Panc1 (cell line): ENCODE measurements around the gene TUBB1. TPM values are rescaled to one million over a fixed set of nuclear protein-coding genes. Genes with fewer than 3 reads are reported as not detected.
"Not testable (repeated sequence)": the region's sequence is repeated elsewhere in the genome, so short reads cannot be mapped to it uniquely, and the experiment has no call there.

ENCODE experiments used
- ATAC-seq: fragments of 200-7000 bp; cut with Tn5 transposase; 2 replicates; pipeline ENCODE4 v1.9.1; 2020; ENCODE audit warnings: mild to moderate bottlenecking, moderate library complexity
- BruUV-seq: library from RNA; stranded (reverse); fragments of 400-500 nt; replicated peaks from 2 replicates; lab custom pipeline; 2021; lab: Mats Ljungman, UMichigan
- CTCF ChIA-PET: fragments of 300-600 bp; sonication (Branson Sonifier 250); formaldehyde crosslinking; loops from one replicate; lab custom pipeline; 2022; ENCODE audit warnings: antibody characterized with exemption; lab: Charles Lee
- POLR2A ChIA-PET: fragments of 300-600 bp; sonication (Branson Sonifier 250); formaldehyde crosslinking; loops from one replicate; lab custom pipeline; 2022; ENCODE audit warnings: antibody characterized with exemption; lab: Charles Lee
- DNase-seq: peaks from one replicate; pipeline ENCODE4 v3.0.0-alpha.2; 2010; ENCODE audit warnings: low read depth, low spot score
- H3K27ac ChIP-seq: 2 replicates; pipeline ENCODE4 v1.5.1; 2011; ENCODE audit warnings: mild to moderate bottlenecking, low read length, inconsistent platforms
- H3K27me3 ChIP-seq: fragments of 200-500 bp; sonication (Bioruptor generic); 2 replicates; pipeline ENCODE4 v1.6.0; 2014; ENCODE audit warnings: low read length, inconsistent platforms; ENCODE audit not compliant: control insufficient read depth, insufficient read depth
- H3K36me3 ChIP-seq: fragments of 200-500 bp; sonication (Bioruptor generic); 2 replicates; pipeline ENCODE4 v1.5.1; 2014; ENCODE audit warnings: inconsistent platforms, mild to moderate bottlenecking, low read length, moderate library complexity; ENCODE audit not compliant: control insufficient read depth, insufficient read depth
- H3K4me1 ChIP-seq: 2 replicates; pipeline ENCODE4 v1.5.1; 2011; ENCODE audit warnings: inconsistent platforms, mild to moderate bottlenecking, low read length, moderate library complexity; ENCODE audit not compliant: control insufficient read depth, insufficient read depth
- H3K4me3 ChIP-seq, 2 experiments: 2 replicates each; pipeline ENCODE4 v1.5.1; 2011 to 2012; ENCODE audit warnings: low read depth in 2 of 2, low read length in 2 of 2, mild to moderate bottlenecking in 2 of 2, inconsistent platforms in 1 of 2, moderate library complexity in 1 of 2
- H3K9me3 ChIP-seq: fragments of 200-500 bp; sonication (Bioruptor generic); 2 replicates; pipeline ENCODE4 v1.5.1; 2014; ENCODE audit warnings: low read depth, mild to moderate bottlenecking, inconsistent platforms, low read length, moderate library complexity; ENCODE audit not compliant: control insufficient read depth, insufficient read depth
- POLR2AphosphoS5 ChIP-seq: IDR thresholded peaks from 2 replicates; pipeline ENCODE4 v1.6.1; 2012; ENCODE audit warnings: mild to moderate bottlenecking, low read depth, low read length, moderate library complexity
- SIN3A ChIP-seq: IDR thresholded peaks from 2 replicates; pipeline ENCODE4 v1.6.1; 2012; ENCODE audit warnings: low read depth, mild to moderate bottlenecking, low read length, moderate library complexity, borderline replicate concordance; ENCODE audit not compliant: insufficient read depth
- TCF7L2 ChIP-seq: IDR thresholded peaks from 2 replicates; pipeline ENCODE4 v1.6.1; 2011; ENCODE audit warnings: mild to moderate bottlenecking, low read depth, low read length, inconsistent platforms
- in situ Hi-C: cut with HindIII; loops from 2 replicates; pipeline ENCODE4 v1.10.0; 2016; ENCODE audit warnings: low sequenced_read_pairs, low pct_unique_long_range_greater_than_20kb
- intact Hi-C: fragments of 100-400 bp; cut with micrococcal nuclease; formaldehyde crosslinking; loops from one replicate; pipeline ENCODE4 v1.10.0; 2022; ENCODE audit not compliant: unreplicated experiment
- total RNA-seq: library from RNA; stranded (reverse); gene quantifications from one replicate; pipeline ENCODE4 v1.2.1, GENCODE V29; 2021; ENCODE audit not compliant: unreplicated experiment
- TF ChIP-seq, protein P1 (sequence below), 2 experiments: IDR thresholded peaks; 2 replicates each; pipeline ENCODE4 v1.6.1; 2011 to 2012; ENCODE audit warnings: low read depth in 2 of 2, control low read depth in 1 of 2, low read length in 1 of 2, mild to moderate bottlenecking in 1 of 2, moderate library complexity in 1 of 2; ENCODE audit not compliant: insufficient read depth in 1 of 2
- TF ChIP-seq, protein P2 (sequence below): fragments of 450-650 bp; IDR thresholded peaks from 2 replicates; pipeline ENCODE4 v1.5.1; 2017; ENCODE audit warnings: mild to moderate bottlenecking

The TUBB1 gene
- total RNA-seq, 1 experiment from 2014 or later: not detected

GRCh38 chr20:59010321-59010994 lies 8.8 kb upstream of the TUBB1 start:
- H3K9me3 ChIP-seq: no peaks in the 10 kb centered on the region
- POLR2A ChIA-PET: no interaction called here
- in situ Hi-C loops (no loop called here), intact Hi-C loops (no loop called here)
- H3K4me3 ChIP-seq: no peak overlapping the region
- CTCF ChIA-PET: no interaction called here
- no peaks in the 10 kb centered on the region for H3K27me3 ChIP-seq
- TF ChIP-seq, protein P1, sequence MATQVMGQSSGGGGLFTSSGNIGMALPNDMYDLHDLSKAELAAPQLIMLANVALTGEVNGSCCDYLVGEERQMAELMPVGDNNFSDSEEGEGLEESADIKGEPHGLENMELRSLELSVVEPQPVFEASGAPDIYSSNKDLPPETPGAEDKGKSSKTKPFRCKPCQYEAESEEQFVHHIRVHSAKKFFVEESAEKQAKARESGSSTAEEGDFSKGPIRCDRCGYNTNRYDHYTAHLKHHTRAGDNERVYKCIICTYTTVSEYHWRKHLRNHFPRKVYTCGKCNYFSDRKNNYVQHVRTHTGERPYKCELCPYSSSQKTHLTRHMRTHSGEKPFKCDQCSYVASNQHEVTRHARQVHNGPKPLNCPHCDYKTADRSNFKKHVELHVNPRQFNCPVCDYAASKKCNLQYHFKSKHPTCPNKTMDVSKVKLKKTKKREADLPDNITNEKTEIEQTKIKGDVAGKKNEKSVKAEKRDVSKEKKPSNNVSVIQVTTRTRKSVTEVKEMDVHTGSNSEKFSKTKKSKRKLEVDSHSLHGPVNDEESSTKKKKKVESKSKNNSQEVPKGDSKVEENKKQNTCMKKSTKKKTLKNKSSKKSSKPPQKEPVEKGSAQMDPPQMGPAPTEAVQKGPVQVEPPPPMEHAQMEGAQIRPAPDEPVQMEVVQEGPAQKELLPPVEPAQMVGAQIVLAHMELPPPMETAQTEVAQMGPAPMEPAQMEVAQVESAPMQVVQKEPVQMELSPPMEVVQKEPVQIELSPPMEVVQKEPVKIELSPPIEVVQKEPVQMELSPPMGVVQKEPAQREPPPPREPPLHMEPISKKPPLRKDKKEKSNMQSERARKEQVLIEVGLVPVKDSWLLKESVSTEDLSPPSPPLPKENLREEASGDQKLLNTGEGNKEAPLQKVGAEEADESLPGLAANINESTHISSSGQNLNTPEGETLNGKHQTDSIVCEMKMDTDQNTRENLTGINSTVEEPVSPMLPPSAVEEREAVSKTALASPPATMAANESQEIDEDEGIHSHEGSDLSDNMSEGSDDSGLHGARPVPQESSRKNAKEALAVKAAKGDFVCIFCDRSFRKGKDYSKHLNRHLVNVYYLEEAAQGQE (IDR thresholded peaks at IDR 0.05; ENCODE audit: insufficient read depth in 1 of 2, low read depth in 2 of 2, low read length in 1 of 2): no peak
- TF ChIP-seq SIN3A (no peak), POLR2AphosphoS5 (no peak), TCF7L2 (no peak)
- H3K4me1 ChIP-seq: peaks cover 11% of the 10 kb centered on the region
- no peaks in the 10 kb centered on the region for H3K36me3 ChIP-seq
- no TSS peak for BruUV-seq
- DNase-seq (no peak), ATAC-seq (no peak)
- H3K27ac ChIP-seq: no peak overlapping the region

- peaks cover 3% of the 10 kb centered on the region for H3K4me1 ChIP-seq
- ChIA-PET POLR2A (no interaction called here), CTCF (no interaction called here)
- no peak for TF ChIP-seq POLR2AphosphoS5
- TF ChIP-seq, protein P1 (IDR thresholded peaks at IDR 0.05; ENCODE audit: insufficient read depth in 1 of 2, low read depth in 2 of 2, low read length in 1 of 2): no peak
- TF ChIP-seq, protein P2, sequence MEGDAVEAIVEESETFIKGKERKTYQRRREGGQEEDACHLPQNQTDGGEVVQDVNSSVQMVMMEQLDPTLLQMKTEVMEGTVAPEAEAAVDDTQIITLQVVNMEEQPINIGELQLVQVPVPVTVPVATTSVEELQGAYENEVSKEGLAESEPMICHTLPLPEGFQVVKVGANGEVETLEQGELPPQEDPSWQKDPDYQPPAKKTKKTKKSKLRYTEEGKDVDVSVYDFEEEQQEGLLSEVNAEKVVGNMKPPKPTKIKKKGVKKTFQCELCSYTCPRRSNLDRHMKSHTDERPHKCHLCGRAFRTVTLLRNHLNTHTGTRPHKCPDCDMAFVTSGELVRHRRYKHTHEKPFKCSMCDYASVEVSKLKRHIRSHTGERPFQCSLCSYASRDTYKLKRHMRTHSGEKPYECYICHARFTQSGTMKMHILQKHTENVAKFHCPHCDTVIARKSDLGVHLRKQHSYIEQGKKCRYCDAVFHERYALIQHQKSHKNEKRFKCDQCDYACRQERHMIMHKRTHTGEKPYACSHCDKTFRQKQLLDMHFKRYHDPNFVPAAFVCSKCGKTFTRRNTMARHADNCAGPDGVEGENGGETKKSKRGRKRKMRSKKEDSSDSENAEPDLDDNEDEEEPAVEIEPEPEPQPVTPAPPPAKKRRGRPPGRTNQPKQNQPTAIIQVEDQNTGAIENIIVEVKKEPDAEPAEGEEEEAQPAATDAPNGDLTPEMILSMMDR: no peak
- TF ChIP-seq SIN3A: no peak
- TF ChIP-seq TCF7L2: no peak
- H3K27ac ChIP-seq: no peak overlapping the region
- no TSS peak for BruUV-seq
- no peak for DNase-seq
- no peaks in the 10 kb centered on the region for H3K9me3 ChIP-seq
- no peaks in the 10 kb centered on the region for H3K27me3 ChIP-seq
- no peak overlapping the region for H3K4me3 ChIP-seq
- no peaks in the 10 kb centered on the region for H3K36me3 ChIP-seq
- intact Hi-C loops (no loop called here), in situ Hi-C loops (no loop called here)
- no peak for ATAC-seq
These were observed 8.0 kb upstream of the TUBB1 start for GRCh38 chr20:59010995-59011873.

DNA sequence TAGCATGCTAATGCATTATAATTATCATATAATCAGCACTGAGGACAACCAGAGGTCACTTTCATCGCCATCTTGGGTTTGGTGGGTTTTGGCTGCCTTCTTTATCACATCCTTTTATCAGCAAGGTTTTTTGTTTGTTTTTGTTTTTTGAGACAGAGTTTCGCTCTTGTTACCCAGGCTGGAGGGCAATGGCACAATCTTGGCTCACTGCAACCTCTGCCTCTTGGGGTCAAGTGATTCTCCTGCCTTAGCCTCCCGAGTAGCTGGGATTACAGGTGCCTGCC lies 7.4 kb upstream of the TUBB1 start:
- CTCF ChIA-PET, H3K36me3 ChIP-seq, in situ Hi-C loops, BruUV-seq, H3K4me3 ChIP-seq, POLR2A ChIA-PET, H3K27ac ChIP-seq, intact Hi-C loops, H3K27me3 ChIP-seq, H3K4me1 ChIP-seq, DNase-seq, ATAC-seq, H3K9me3 ChIP-seq: not testable (repeated sequence)
